Mammary epithelial cell (primary cell): Measurements from ENCODE around the gene CERS5.

Experiments used
- CTCF ChIP-seq, 2 donors: IDR thresholded peaks in 1 of 2; conservative IDR thresholded peaks in 1 of 2; 2 replicates each; pipeline ENCODE4 v1.5.1; 2011 to 2012; ENCODE audit warnings: inconsistent platforms in 2 of 2, low read length in 2 of 2, mild to moderate bottlenecking in 2 of 2, control low read depth in 1 of 2, low read depth in 1 of 2; ENCODE audit not compliant: insufficient read depth in 1 of 2; ENCODE audit errors: extremely low read depth in 1 of 2
- EZH2 ChIP-seq: IDR thresholded peaks from 2 replicates; pipeline ENCODE4 v1.6.1; 2012; ENCODE audit warnings: low read length, inconsistent platforms, borderline replicate concordance

GRCh38 chr12:50145439-50145838 lies 21.7 kb downstream of the CERS5 start:
- no peak for TF ChIP-seq CTCF (conservative IDR thresholded peaks at IDR 0.05 in 1 of 2, IDR thresholded peaks at IDR 0.05 in 1 of 2; ENCODE audit: extremely low read depth in 1 of 2, insufficient read depth in 1 of 2, low read depth in 1 of 2, low read length in 2 of 2)
- TF ChIP-seq EZH2 = no peak
